ENCODE data around the gene PGR. TPM values are rescaled to one million over a fixed set of nuclear protein-coding genes. Genes with fewer than 3 reads are reported as not detected.

The PGR gene
- total RNA-seq, 1 experiment from 2014 or later = not detected

- Histone ChIP-seq H3K4me3 (no peak overlapping the region), H3K36me3 (no peaks in the 10 kb centered on the region), H3K9me3 (no peaks in the 10 kb centered on the region), H3K27me3 (no peaks in the 10 kb centered on the region)
- DNase-seq = no peak
These were observed 144.9 kb downstream of the PGR start for GRCh38 chr11:100984668-100985067.

- H3K4me3 ChIP-seq = no peak overlapping the region
- no peaks in the 10 kb centered on the region for H3K27me3 ChIP-seq
- H3K9me3 ChIP-seq = no peaks in the 10 kb centered on the region
- H3K36me3 ChIP-seq = no peaks in the 10 kb centered on the region
- no peak for DNase-seq
These were observed 148.3 kb downstream of the PGR start for GRCh38 chr11:100981196-100981824.

GRCh38 chr11:100980156-100980555 lies 149.5 kb downstream of the PGR start:
- H3K4me3 ChIP-seq = no peak overlapping the region
- H3K27me3 ChIP-seq = no peaks in the 10 kb centered on the region
- H3K9me3 ChIP-seq = no peaks in the 10 kb centered on the region
- no peaks in the 10 kb centered on the region for H3K36me3 ChIP-seq
- no peak for DNase-seq

All from MG63 (cell line).